ENCODE results near the gene HAUS7.

DNA sequence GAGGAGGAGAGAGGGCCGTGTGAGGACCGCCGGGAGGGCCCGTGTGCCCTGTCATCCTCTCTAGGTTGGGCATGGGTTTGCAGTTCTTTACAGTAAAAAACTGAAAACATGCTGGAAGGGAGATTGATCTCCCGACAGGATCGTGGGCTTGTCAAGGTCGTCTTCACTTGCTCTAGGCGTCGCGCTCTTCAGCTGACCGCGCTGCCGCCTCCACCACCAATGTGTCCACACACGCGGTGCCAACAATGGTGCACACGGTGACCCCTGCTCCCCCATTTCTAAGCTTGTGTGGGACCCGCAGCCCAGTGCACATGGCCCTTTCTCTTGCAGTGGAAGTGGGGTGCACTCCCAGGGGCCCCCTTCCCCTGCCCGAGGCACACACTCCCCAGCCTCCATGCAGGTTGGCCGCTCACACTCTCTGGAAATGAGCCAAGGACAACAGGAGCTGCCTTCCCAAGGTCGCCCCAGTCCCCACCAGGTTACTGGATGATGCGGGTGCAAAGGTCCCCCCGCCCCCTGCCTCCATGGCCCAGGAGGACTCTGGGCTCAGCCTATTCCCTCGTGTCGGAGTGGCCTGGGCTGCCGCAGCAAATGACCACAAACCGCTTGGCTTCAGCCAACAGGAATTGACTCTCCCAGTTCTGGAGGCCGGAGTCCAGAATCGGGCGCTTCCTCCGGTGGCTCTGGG lies 60.8 kb downstream of the HAUS7 start:
- TF ChIP-seq POLR2AphosphoS5 (IDR thresholded peaks at IDR 0.05) (no peak), CTCF (IDR thresholded peaks at IDR 0.05) (no peak), POLR2A (IDR thresholded peaks at IDR 0.05) (no peak)
